Epidermal melanocyte (primary cell): ENCODE results near the gene SEMA3A.
A peak's percentile ranks its signal among the peaks of the same experiment; 100 is the strongest.
"Not testable (repeated sequence)": the region's sequence is repeated elsewhere in the genome, so short reads cannot be mapped to it uniquely, and the experiment has no call there.

Experiments
- DNase-seq: peaks from one replicate; pipeline ENCODE4 v3.0.0; 2011; ENCODE audit warnings: low spot score; ENCODE audit not compliant: insufficient read length

Gene SEMA3A

GRCh38 chr7:84069999-84070500 lies 124.5 kb downstream of the SEMA3A start:
- no peak for DNase-seq

DNA sequence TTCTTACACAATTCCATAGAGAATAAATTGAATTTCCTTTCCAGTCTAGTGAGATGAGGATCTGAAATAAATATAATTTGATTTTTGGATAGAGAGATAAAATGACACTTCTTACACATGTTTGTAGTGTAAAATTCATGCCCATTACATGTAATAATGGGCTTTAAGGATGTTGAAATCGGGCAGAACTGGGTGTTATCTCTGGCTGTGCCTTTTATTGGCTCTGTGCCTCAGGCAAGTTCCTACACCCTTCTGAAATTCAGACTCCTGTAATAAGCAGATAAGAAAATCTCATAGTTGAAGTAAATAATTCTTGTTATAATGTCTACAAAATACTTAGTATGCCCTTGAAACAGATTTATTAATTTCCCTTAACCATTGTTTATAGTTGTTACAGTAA lies 125.6 kb downstream of the SEMA3A start:
- DNase-seq: no peak

DNA sequence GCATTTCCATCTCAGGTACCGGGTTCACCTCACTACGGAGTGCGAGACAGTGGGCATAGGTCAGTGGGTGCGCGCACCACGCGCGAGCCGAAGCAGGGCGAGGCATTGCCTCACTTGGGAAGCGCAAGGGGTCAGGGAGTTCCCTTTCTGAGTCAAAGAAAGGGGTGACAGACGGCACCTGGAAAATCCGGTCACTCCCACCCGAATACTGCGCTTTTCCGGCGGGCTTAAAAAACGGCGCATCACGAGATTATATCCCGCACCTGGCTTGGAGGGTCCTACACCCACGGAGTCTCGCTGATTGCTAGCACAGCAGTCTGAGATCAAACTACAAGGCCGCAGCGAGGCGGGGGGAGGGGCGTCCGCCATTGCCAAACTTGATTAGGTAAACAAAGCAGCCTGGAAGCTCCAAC lies 132.1 kb downstream of the SEMA3A start:
- DNase-seq: not testable (repeated sequence)

GRCh38 chr7:84060760-84061261 lies 133.8 kb downstream of the SEMA3A start:
- no peak for DNase-seq

- DNase-seq: no peak
These were observed 134.6 kb downstream of the SEMA3A start for GRCh38 chr7:84060000-84060399.

DNA sequence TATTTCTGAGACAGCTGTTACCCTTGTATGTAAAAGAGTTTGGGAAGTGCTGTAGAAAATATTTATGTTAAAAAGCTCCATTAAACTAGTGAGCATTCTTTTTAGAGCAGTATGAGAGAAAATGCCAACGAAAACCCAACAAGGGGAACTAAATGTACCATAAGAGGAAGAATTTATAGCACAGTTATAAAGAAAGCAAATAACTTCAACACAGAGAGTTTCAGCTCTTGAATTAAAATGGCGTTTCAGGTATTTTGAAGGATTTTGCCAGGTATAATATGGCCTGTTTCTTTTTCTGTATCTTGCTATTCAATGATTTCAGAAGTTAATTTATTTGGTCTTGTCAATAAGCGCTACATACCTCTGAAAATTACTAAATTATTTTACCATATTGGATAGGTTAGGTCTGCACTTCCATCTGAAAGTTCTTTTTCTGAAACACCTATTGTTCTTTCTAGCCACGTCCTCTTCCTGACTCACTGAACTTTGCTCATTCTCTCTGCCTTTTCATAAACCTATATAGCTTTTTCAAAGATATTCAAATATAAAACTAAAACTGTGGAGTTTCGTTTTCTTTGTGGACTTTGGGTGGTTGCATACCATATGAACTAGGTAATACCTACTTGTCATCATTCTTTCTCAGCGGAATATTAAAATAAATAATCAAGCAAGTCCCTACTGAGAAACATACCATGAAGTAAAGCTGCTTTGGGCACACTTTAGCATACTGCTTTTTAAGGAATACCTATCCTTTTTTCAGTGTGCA lies 136.1 kb downstream of the SEMA3A start:
- DNase-seq: no peak

- DNase-seq: no peak
These were observed 137.0 kb downstream of the SEMA3A start for GRCh38 chr7:84057576-84057975.

DNA sequence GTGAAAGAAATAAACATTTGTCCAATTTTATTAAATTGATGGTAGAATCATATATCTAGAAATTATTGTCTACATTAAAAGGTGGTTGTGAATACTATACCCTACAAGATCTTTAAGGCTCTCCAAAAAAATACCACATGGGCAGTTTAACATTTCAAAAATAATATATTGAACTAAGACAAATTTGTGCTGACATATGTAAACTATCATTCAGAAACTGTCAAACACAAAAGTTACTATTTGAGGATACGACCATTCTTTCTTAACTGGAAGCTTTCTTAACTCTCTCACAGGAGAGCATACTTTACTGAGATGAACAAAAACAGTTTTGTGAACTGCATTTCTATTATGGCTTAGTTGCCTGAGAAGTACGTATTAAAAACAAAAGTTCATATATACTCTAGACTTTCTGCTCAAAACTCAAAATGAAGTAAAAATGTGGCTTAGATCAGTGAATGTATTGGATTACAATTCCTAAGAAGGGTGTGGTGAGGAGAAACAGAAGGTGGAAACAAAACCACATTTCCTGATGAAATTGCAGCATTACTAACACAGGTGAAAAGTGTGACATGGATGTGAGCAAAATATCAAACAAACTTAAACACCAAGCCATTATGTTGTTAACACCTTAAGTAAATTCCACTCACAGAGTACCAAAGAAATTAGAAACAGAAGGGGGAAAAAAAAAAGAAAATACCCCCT lies 138.5 kb downstream of the SEMA3A start:
- DNase-seq: no peak

GRCh38 chr7:84055199-84055598 lies 139.4 kb downstream of the SEMA3A start:
- DNase-seq: not testable (repeated sequence)

GRCh38 chr7:84049071-84049836 lies 145.3 kb downstream of the SEMA3A start:
- DNase-seq: no peak

- no peak for DNase-seq
These were observed 147.5 kb downstream of the SEMA3A start for GRCh38 chr7:84047085-84047484.

DNA sequence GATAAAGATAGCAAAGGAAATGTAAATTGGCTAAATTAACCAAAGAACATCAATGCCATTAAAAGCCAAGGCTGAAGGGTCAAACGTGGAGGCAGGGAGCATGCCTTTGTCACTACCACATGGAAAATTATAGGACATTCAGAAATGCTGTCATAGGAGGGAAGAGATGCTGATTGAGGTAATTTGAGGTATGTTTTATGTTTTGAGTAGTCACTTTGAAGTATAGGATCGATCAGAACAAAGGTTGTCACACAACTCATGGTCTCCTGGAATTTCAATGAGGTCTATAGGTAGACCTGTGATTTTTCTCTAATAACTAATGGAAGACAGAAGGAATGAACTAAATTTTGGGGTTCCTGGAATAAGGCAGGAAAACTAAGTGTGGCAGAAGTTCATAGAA lies 149.8 kb downstream of the SEMA3A start:
- DNase-seq: no peak

DNA sequence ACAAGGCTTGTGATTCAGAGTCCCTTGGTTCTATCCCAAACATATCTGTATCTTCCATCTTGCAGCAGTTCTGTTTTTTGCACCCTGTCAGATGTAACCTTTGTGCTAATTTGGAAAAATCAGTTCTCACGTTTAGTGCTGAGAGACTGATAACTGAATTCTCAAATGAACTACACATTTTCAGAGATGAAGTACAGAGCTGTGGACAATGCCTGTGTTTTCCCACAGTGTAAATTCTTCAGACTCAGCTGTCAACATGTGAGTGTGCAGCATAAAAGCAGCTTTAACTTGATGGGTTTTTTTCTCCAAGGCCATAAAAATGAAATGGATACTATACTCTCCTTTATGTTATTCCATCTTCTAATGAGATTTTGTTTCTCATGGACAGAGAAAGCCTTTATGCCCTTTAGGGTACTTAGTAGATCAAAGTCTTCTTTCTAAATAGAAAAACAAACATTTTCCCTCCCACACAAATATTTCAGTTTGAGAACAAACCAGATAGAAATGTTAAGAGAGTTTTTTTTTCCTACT lies 150.9 kb downstream of the SEMA3A start:
- DNase-seq: no peak

- DNase-seq: no peak
These were observed 152.5 kb downstream of the SEMA3A start for GRCh38 chr7:84042110-84042539.

DNA sequence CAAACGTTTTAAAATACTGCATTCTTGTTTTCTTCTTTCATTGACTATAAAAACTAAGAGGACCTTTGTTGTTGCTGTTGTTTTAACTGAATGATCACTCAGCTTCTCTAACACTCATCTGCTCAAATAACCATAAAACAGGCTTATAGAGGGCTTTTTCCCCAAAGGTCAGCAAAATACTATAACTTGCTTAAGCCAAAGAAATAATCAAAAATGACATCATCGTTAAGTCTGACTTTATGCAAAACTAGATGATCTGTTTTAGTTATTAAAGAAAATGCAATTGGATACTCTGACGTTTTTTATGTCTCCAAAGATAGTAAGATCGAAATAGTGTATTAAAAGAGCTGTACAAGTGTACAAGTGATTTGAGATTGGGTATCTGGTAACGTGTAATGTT lies 152.9 kb downstream of the SEMA3A start:
- no peak for DNase-seq

- DNase-seq: no peak
These were observed 154.2 kb downstream of the SEMA3A start for GRCh38 chr7:84040355-84040754.

DNA sequence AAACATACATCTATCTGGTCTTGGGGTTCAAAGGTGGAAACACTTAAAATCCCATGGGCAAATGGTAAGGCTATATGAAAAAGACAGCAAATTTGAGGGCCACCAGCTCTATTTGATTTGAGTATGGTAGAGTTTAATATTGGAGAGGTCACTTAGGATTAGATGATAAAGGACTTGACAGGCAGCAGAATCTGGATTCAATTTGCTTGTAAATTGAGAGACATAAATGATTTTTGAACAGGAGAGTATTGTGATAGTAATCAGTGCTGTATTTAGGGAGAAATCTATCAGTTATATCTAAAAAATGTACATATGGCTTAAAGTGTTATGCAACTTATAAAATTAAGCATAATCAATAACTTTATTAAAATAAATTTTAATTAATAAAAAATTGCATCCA lies 155.2 kb downstream of the SEMA3A start:
- DNase-seq: no peak

- no peak for DNase-seq
These were observed 166.9 kb downstream of the SEMA3A start for GRCh38 chr7:84027678-84028077.

- DNase-seq: peak; percentile 21
These were observed 169.2 kb downstream of the SEMA3A start for GRCh38 chr7:84025332-84025927.

- no peak for DNase-seq
These were observed 171.8 kb downstream of the SEMA3A start for GRCh38 chr7:84022684-84023308.

DNA sequence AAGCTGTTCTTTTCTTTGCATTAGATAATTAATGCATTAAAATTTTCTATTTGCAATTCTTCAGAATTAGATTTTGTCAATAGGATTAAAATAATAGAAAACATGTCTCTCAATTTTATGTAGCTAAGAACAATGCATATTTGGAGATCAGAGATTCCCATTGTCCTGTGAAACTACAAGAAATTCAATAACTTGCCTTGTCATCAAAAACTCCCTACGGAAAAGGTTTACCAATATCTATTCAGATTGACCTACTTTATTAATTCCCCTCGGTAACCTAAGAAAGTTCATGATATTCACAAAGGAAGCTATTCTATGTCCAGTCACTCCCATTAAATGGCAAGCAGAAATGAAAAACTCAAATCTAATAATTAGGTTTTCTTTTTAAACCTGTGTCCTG lies 172.6 kb downstream of the SEMA3A start:
- no peak for DNase-seq
